HepG2 (cell line): ENCODE data around the gene NDUFB11. TPM values are rescaled to one million over a fixed set of nuclear protein-coding genes. Genes with fewer than 3 reads are reported as not detected.

Experiments used
- ATF5 ChIP-seq: sonication (generic); formaldehyde crosslinking; IDR thresholded peaks from 2 replicates; pipeline ENCODE4 v1.4.0; 2020; ENCODE audit warnings: mild to moderate bottlenecking, low read depth, missing genetic modification reagents
- HMG20B ChIP-seq: conservative IDR thresholded peaks from 2 replicates; pipeline ENCODE4 v1.6.1; 2016; ENCODE audit warnings: missing genetic modification reagents, missing compliant biosample characterization
- REL ChIP-seq: sonication (generic); formaldehyde crosslinking; conservative IDR thresholded peaks from 2 replicates; pipeline ENCODE4 v1.8.0; 2022; ENCODE audit warnings: mild to moderate bottlenecking, missing genetic modification reagents, moderate library complexity
- SMAD3 ChIP-seq: sonication (generic); formaldehyde crosslinking; IDR thresholded peaks from 2 replicates; pipeline ENCODE4 v1.4.0; 2020; ENCODE audit warnings: missing genetic modification reagents
- TCF7L2 ChIP-seq: IDR thresholded peaks from 2 replicates; pipeline ENCODE4 v1.6.1; 2011; ENCODE audit warnings: mild to moderate bottlenecking, low read depth, low read length, moderate library complexity
- ZNF563 ChIP-seq: sonication (generic); formaldehyde crosslinking; IDR thresholded peaks from 2 replicates; pipeline ENCODE4 v1.8.0; 2022; ENCODE audit warnings: mild to moderate bottlenecking, moderate library complexity, missing genetic modification reagents
- ZNF777 ChIP-seq: sonication (generic); formaldehyde crosslinking; IDR thresholded peaks from 2 replicates; pipeline ENCODE4 v1.4.0; 2020; ENCODE audit warnings: missing genetic modification reagents
- ZSCAN22 ChIP-seq: sonication (generic); formaldehyde crosslinking; IDR thresholded peaks from 2 replicates; pipeline ENCODE4 v1.4.0; 2020; ENCODE audit warnings: mild to moderate bottlenecking, missing genetic modification reagents
- polyA plus RNA-seq, 8 experiments: library from polyadenylated mRNA; depleted of rRNA in 3 of 8; stranded (reverse) in 7 of 8; unstranded in 1 of 8; fragments of >200 nt; fragmentation: Illumina TruSeq in 4 of 8; extraction: Trizol in 4 of 8; gene quantifications; 2 replicates each; pipeline versions ENCODE4 v1.2.1 to v1.2.3, GENCODE V29; 2011 to 2016; ENCODE audit warnings: low read depth in 4 of 8, missing spikeins in 1 of 8, mixed read lengths in 1 of 8; ENCODE audit not compliant: insufficient read depth in 1 of 8
- total RNA-seq, 5 experiments: library from RNA; depleted of rRNA; stranded (reverse); fragments of >200 nt; fragmentation: Illumina TruSeq; extraction: Trizol; gene quantifications; 2 replicates each; pipeline ENCODE4 v1.2.3, GENCODE V29; 2016; ENCODE audit warnings: low read depth in 1 of 5
- TF ChIP-seq, protein P1 (sequence below), 2 experiments: sonication (generic) in 1 of 2; formaldehyde crosslinking in 1 of 2; IDR thresholded peaks; 2 replicates each; pipeline versions ENCODE4 v1.6.1 to v1.9.0; 2014 to 2022; ENCODE audit warnings: antibody characterized with exemption in 1 of 2, borderline replicate concordance in 1 of 2, inconsistent platforms in 1 of 2, low read depth in 1 of 2, missing genetic modification reagents in 1 of 2
- TF ChIP-seq, protein P2 (sequence below): sonication (generic); formaldehyde crosslinking; IDR thresholded peaks from 2 replicates; pipeline ENCODE4 v1.9.0; 2021; ENCODE audit warnings: missing genetic modification reagents, borderline replicate concordance

Gene NDUFB11
- total and polyA plus RNA-seq, 2 of the 13 experiments (the other 11 are each of a cell fraction or from before 2014, with no cell fraction given): 46.6 to 100 TPM

DNA sequence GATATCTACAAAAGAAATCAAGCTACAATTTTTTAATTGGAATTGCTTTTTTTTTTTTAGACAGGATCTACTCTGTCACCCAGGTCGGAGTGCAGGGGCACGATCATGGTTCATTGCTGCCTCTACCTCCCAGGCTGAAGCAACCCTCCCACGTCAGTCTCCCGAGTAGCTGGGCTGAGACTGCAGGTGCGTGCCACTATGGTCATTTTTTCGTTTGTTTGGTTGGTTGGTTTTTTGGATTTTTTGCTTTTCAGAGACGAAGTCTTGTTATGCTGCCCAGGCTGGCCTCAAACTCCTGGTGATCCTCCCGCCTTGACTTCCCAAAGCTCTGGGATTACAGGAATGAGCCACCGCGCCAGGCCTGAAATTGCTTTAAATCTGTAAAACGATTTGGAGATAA is 50.6 kb downstream of the NDUFB11 start (continued):
- TF ChIP-seq, protein P1, sequence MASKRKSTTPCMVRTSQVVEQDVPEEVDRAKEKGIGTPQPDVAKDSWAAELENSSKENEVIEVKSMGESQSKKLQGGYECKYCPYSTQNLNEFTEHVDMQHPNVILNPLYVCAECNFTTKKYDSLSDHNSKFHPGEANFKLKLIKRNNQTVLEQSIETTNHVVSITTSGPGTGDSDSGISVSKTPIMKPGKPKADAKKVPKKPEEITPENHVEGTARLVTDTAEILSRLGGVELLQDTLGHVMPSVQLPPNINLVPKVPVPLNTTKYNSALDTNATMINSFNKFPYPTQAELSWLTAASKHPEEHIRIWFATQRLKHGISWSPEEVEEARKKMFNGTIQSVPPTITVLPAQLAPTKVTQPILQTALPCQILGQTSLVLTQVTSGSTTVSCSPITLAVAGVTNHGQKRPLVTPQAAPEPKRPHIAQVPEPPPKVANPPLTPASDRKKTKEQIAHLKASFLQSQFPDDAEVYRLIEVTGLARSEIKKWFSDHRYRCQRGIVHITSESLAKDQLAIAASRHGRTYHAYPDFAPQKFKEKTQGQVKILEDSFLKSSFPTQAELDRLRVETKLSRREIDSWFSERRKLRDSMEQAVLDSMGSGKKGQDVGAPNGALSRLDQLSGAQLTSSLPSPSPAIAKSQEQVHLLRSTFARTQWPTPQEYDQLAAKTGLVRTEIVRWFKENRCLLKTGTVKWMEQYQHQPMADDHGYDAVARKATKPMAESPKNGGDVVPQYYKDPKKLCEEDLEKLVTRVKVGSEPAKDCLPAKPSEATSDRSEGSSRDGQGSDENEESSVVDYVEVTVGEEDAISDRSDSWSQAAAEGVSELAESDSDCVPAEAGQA (IDR thresholded peaks at IDR 0.05; ENCODE audit: low read depth): no peak
- TF ChIP-seq, protein P1 (CRISPR knock-in tag; IDR thresholded peaks at IDR 0.05; ENCODE audit: borderline replicate concordance): no peak
- TF ChIP-seq TCF7L2 (no peak), HMG20B (CRISPR knock-in tag) (no peak), ZNF777 (no peak), SMAD3 (CRISPR knock-in tag) (no peak), ZNF563 (CRISPR knock-in tag) (no peak), ATF5 (CRISPR knock-in tag) (no peak), REL (no peak), ZSCAN22 (CRISPR knock-in tag) (no peak)
- TF ChIP-seq, protein P2, sequence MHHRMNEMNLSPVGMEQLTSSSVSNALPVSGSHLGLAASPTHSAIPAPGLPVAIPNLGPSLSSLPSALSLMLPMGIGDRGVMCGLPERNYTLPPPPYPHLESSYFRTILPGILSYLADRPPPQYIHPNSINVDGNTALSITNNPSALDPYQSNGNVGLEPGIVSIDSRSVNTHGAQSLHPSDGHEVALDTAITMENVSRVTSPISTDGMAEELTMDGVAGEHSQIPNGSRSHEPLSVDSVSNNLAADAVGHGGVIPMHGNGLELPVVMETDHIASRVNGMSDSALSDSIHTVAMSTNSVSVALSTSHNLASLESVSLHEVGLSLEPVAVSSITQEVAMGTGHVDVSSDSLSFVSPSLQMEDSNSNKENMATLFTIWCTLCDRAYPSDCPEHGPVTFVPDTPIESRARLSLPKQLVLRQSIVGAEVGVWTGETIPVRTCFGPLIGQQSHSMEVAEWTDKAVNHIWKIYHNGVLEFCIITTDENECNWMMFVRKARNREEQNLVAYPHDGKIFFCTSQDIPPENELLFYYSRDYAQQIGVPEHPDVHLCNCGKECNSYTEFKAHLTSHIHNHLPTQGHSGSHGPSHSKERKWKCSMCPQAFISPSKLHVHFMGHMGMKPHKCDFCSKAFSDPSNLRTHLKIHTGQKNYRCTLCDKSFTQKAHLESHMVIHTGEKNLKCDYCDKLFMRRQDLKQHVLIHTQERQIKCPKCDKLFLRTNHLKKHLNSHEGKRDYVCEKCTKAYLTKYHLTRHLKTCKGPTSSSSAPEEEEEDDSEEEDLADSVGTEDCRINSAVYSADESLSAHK (CRISPR knock-in tag): no peak
- TF ChIP-seq, all 625 proteins: peak for 0
